ENCODE measurements around the gene SRGAP1.

DNA sequence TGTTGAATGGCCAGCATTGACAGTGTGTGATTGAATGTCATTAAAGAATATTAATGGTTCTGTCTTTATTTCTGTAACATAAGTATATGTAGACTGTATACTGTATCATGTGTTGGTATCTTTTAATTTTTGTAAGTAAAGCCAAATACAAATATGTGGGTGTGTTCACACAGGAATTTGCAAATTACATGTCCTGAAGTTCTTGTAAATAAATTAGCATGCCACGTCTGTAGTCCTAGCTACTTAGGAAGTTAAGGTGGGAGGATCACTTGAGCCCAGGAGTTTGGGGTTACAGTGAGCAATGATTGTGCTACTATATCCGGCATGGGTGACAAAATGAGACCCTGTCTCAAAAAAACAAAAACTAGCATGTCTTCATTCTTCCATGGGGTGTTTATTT is 278.5 kb downstream of the SRGAP1 start:
- TF ChIP-seq, protein P1, sequence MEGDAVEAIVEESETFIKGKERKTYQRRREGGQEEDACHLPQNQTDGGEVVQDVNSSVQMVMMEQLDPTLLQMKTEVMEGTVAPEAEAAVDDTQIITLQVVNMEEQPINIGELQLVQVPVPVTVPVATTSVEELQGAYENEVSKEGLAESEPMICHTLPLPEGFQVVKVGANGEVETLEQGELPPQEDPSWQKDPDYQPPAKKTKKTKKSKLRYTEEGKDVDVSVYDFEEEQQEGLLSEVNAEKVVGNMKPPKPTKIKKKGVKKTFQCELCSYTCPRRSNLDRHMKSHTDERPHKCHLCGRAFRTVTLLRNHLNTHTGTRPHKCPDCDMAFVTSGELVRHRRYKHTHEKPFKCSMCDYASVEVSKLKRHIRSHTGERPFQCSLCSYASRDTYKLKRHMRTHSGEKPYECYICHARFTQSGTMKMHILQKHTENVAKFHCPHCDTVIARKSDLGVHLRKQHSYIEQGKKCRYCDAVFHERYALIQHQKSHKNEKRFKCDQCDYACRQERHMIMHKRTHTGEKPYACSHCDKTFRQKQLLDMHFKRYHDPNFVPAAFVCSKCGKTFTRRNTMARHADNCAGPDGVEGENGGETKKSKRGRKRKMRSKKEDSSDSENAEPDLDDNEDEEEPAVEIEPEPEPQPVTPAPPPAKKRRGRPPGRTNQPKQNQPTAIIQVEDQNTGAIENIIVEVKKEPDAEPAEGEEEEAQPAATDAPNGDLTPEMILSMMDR (IDR thresholded peaks at IDR 0.05) = no peak
- no peak for TF ChIP-seq POLR2A (IDR thresholded peaks at IDR 0.05)

Data from right lobe of liver (tissue), 4 donors.